Uterus (tissue), 2 donors: ENCODE results near the gene EIF3L.

Experiments used
- POLR2A ChIP-seq, 2 donors: fragments of 450-650 bp; IDR thresholded peaks; one replicate each; pipeline ENCODE4 v1.6.1; 2016; ENCODE audit warnings: antibody characterized with exemption in 2 of 2, mild to moderate bottlenecking in 1 of 2, moderate library complexity in 1 of 2
- TF ChIP-seq, protein P1 (sequence below), 4 experiments: fragments of 200-600 bp in 2 of 4; fragments of 450-650 bp in 2 of 4; sonication (generic) in 2 of 4; IDR thresholded peaks; one replicate each; pipeline ENCODE4 v1.5.1; 2016 to 2019; ENCODE audit warnings: antibody characterized with exemption in 4 of 4, mild to moderate bottlenecking in 2 of 4, moderate library complexity in 1 of 4

DNA sequence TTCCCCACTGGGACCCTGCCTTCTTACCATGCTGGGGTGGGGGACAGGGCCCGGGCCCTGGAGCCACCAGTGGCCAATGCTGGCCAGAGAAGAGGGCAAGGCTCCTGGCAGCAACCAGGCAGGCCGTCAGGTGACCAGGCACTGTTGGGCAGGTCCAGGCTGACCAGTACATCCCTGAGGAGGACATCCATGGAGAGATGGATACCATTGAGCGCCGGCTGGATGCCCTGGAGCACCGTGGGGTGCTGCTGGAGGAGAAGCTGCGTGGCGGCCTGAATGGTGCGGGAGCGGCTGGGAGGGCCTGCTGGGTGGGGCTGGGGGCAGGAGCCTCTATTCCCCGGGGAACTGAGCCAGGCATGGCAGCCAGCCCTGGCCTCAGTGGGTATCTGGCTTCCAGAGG is 83.2 kb downstream of the EIF3L start:
- TF ChIP-seq, protein P1, sequence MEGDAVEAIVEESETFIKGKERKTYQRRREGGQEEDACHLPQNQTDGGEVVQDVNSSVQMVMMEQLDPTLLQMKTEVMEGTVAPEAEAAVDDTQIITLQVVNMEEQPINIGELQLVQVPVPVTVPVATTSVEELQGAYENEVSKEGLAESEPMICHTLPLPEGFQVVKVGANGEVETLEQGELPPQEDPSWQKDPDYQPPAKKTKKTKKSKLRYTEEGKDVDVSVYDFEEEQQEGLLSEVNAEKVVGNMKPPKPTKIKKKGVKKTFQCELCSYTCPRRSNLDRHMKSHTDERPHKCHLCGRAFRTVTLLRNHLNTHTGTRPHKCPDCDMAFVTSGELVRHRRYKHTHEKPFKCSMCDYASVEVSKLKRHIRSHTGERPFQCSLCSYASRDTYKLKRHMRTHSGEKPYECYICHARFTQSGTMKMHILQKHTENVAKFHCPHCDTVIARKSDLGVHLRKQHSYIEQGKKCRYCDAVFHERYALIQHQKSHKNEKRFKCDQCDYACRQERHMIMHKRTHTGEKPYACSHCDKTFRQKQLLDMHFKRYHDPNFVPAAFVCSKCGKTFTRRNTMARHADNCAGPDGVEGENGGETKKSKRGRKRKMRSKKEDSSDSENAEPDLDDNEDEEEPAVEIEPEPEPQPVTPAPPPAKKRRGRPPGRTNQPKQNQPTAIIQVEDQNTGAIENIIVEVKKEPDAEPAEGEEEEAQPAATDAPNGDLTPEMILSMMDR (IDR thresholded peaks at IDR 0.05), result no peak
- TF ChIP-seq POLR2A (IDR thresholded peaks at IDR 0.05), result no peak
